Hair follicle dermal papilla cell (primary cell): ENCODE results near the gene MNAT1. TPM values are rescaled to one million over a fixed set of nuclear protein-coding genes. Genes with fewer than 3 reads are reported as not detected.

Experiments used
- small RNA-seq: library from RNA; depleted of rRNA; stranded (forward); fragments of <200 nt; gene quantifications from one replicate; pipeline ENCODE3, GENCODE V24; 2012
- total RNA-seq: library from RNA; depleted of rRNA; stranded (reverse); fragments of >200 nt; gene quantifications from 2 replicates; pipeline ENCODE4 v1.2.3, GENCODE V29; 2012

MNAT1 gene
- 29.9 and 50.0 TPM in 2 replicates for total RNA-seq

GRCh38 chr14:60734465-60735242 lies at the start of gene MNAT1:
Gene MNAT1, plus strand, starts transcription at chr14:60734761. Its CDS starts 102 bp downstream, at chr14:60734863.

GRCh38 chr14:60723907-60724618 lies 10.5 kb upstream of the MNAT1 start, which contains the start of gene SIX4:
Gene SIX4, minus strand, starts transcription at chr14:60724351. Its CDS starts 277 bp downstream, at chr14:60724074.

GRCh38 chr14:60980811-60981632 lies 246.5 kb downstream of the MNAT1 start, which contains the start of the genes SLC38A6 and TRMT5:
Gene SLC38A6, plus strand, starts transcription at chr14:60981245. Its CDS starts 33 bp downstream, at chr14:60981278.
Gene TRMT5, minus strand, starts transcription at chr14:60981079. Its CDS starts 106 bp downstream, at chr14:60980973.

Small RNAs within 50 kb of the gene (small RNA-seq; reads per million reads assigned to genes)
- not detected for gene RNU6-398P

Other genes with a start within 250 kb of the MNAT1 start
- gene C14orf39, start 248.7 kb upstream of the MNAT1 start, total RNA-seq, result 0.16 TPM in 1 of 2 replicates, not detected in the other
- gene SIX6, start 225.6 kb upstream of the MNAT1 start, total RNA-seq, result 0.16 TPM in 1 of 2 replicates, not detected in the other
- 2.2 and 2.8 TPM in 2 replicates for gene SIX1, start 85.3 kb upstream of the MNAT1 start, total RNA-seq
- gene SIX4, start 10.4 kb upstream of the MNAT1 start, total RNA-seq, result 16.5 and 23.7 TPM in 2 replicates
- 17.0 and 17.6 TPM in 2 replicates for gene TRMT5, start 246.3 kb downstream of the MNAT1 start, total RNA-seq
- 47.1 and 65.6 TPM in 2 replicates for gene SLC38A6, start 246.5 kb downstream of the MNAT1 start, total RNA-seq